GM19455 (cell line): ENCODE results near the gene TCEAL9.
"Not testable (repeated sequence)": the region's sequence is repeated elsewhere in the genome, so short reads cannot be mapped to it uniquely, and the experiment has no call there.

Experiments
- ATAC-seq: cut with Tn5 transposase; IDR thresholded peaks from one replicate; pipeline ENCODE4 v1.9.1; 2021; ENCODE audit not compliant: unreplicated experiment

Gene TCEAL9

GRCh38 chrX:103372886-103373285 is 16.6 kb downstream of the TCEAL9 start:
- ATAC-seq, result no peak

GRCh38 chrX:103373581-103373980 is 17.3 kb downstream of the TCEAL9 start:
- ATAC-seq, result no peak

- no peak for ATAC-seq
Measured at GRCh38 chrX:103376118-103376978, 20.0 kb downstream of the TCEAL9 start, which contains the start of gene BEX3. BEX3 (plus strand) TSS chrX:103376538; CDS start chrX:103377522, 984 bp downstream.

GRCh38 chrX:103376979-103377324 is 20.6 kb downstream of the TCEAL9 start:
- ATAC-seq, result no peak

GRCh38 chrX:103378990-103379389 is 22.7 kb downstream of the TCEAL9 start:
- no peak for ATAC-seq

- ATAC-seq, result no peak
Measured at GRCh38 chrX:103382877-103383276, 26.6 kb downstream of the TCEAL9 start.

- no peak for ATAC-seq
Measured at GRCh38 chrX:103384672-103385071, 28.4 kb downstream of the TCEAL9 start.

- ATAC-seq, result not testable (repeated sequence)
Measured at GRCh38 chrX:103385283-103385830, 29.1 kb downstream of the TCEAL9 start.

- no peak for ATAC-seq
Measured at GRCh38 chrX:103386332-103386731, 30.0 kb downstream of the TCEAL9 start.

GRCh38 chrX:103393487-103393886 is 37.2 kb downstream of the TCEAL9 start:
- no peak for ATAC-seq

- ATAC-seq, result no peak
Measured at GRCh38 chrX:103396186-103396585, 39.9 kb downstream of the TCEAL9 start.

- ATAC-seq, result no peak
Measured at GRCh38 chrX:103396660-103397059, 40.4 kb downstream of the TCEAL9 start.

GRCh38 chrX:103397707-103398106 is 41.4 kb downstream of the TCEAL9 start:
- ATAC-seq, result no peak

- ATAC-seq, result no peak
Measured at GRCh38 chrX:103398421-103398864, 42.1 kb downstream of the TCEAL9 start.

- no peak for ATAC-seq
Measured at GRCh38 chrX:103399744-103400143, 43.4 kb downstream of the TCEAL9 start.

- ATAC-seq, result no peak
Measured at GRCh38 chrX:103400931-103401330, 44.6 kb downstream of the TCEAL9 start.

- peak; percentile 98 for ATAC-seq
Measured at GRCh38 chrX:103404231-103405008, 48.1 kb downstream of the TCEAL9 start.

- peak; percentile 57 for ATAC-seq
Measured at GRCh38 chrX:103405009-103405333, 48.7 kb downstream of the TCEAL9 start.

- ATAC-seq, result no peak
Measured at GRCh38 chrX:103406256-103406655, 50.0 kb downstream of the TCEAL9 start.

GRCh38 chrX:103407776-103408175 is 51.5 kb downstream of the TCEAL9 start:
- no peak for ATAC-seq
